DND-41 (cell line): ENCODE data around the gene TRIM22.

ENCODE experiments used
- ATAC-seq: fragments of 200-7000 bp; cut with Tn5 transposase; 3 replicates; pipeline ENCODE4 v1.9.1; 2021; ENCODE audit warnings: low read depth; ENCODE audit not compliant: insufficient read depth
- DNase-seq: peaks from one replicate; pipeline ENCODE4 v3.0.0-alpha.2; 2020
- H2AFZ ChIP-seq: 2 replicates; pipeline ENCODE4 v1.6.0; 2012; ENCODE audit warnings: low read depth, low read length
- H3K27ac ChIP-seq: 2 replicates; pipeline ENCODE4 v1.5.1; 2012; ENCODE audit warnings: low read length, inconsistent platforms
- H3K27me3 ChIP-seq: fragments of 200-600 bp; sonication (generic); 2 replicates; pipeline ENCODE4 v1.6.0; 2012; ENCODE audit warnings: low read length, mild to moderate bottlenecking, inconsistent platforms; ENCODE audit not compliant: insufficient read depth, poor library complexity
- H3K36me3 ChIP-seq: 2 replicates; pipeline ENCODE4 v1.5.1; 2012; ENCODE audit warnings: low read length, inconsistent platforms; ENCODE audit not compliant: insufficient read depth
- H3K4me1 ChIP-seq: 2 replicates; pipeline ENCODE4 v1.5.1; 2012; ENCODE audit warnings: mild to moderate bottlenecking, low read length; ENCODE audit not compliant: insufficient read depth
- H3K4me2 ChIP-seq: 2 replicates; pipeline ENCODE4 v1.6.0; 2012; ENCODE audit warnings: mild to moderate bottlenecking, moderate library complexity, low read length, inconsistent platforms; ENCODE audit not compliant: insufficient read depth
- H3K4me3 ChIP-seq, 2 experiments: fragments of 200-600 bp in 1 of 2; shearing (Covaris generic) in 1 of 2; 2 replicates each; pipeline ENCODE4 v1.5.1; 2012 to 2016; ENCODE audit warnings: inconsistent platforms in 2 of 2, low read length in 2 of 2, mild to moderate bottlenecking in 2 of 2, low read depth in 1 of 2, moderate library complexity in 1 of 2
- H3K79me2 ChIP-seq: 2 replicates; pipeline ENCODE4 v1.6.0; 2012; ENCODE audit warnings: low read length, inconsistent platforms; ENCODE audit not compliant: insufficient read depth
- H3K9ac ChIP-seq: 2 replicates; pipeline ENCODE4 v1.6.0; 2012; ENCODE audit warnings: low read depth, mild to moderate bottlenecking, inconsistent platforms, low read length, moderate library complexity
- H3K9me3 ChIP-seq: 2 replicates; pipeline ENCODE4 v1.5.1; 2012; ENCODE audit warnings: low read length, moderate library complexity, mild to moderate bottlenecking, inconsistent platforms; ENCODE audit not compliant: insufficient read depth, severe bottlenecking
- H4K20me1 ChIP-seq: 2 replicates; pipeline ENCODE4 v1.6.0; 2012; ENCODE audit warnings: low read length; ENCODE audit not compliant: insufficient read depth
- CTCF ChIP-seq: IDR thresholded peaks from 2 replicates; pipeline ENCODE4 v1.5.1; 2012; ENCODE audit warnings: borderline replicate concordance, low read length, moderate library complexity, mild to moderate bottlenecking; ENCODE audit not compliant: poor library complexity, severe bottlenecking; ENCODE audit errors: extremely low read depth
- EZH2 ChIP-seq: IDR thresholded peaks from 3 replicates; pipeline ENCODE4 v1.6.1; 2012; ENCODE audit warnings: borderline replicate concordance, low read depth, mild to moderate bottlenecking, moderate library complexity, low read length, inconsistent platforms; ENCODE audit not compliant: severe bottlenecking

The TRIM22 gene

GRCh38 chr11:5701055-5701577 lies 11.5 kb downstream of the TRIM22 start:
- Histone ChIP-seq H3K4me1 (no peaks in the 10 kb centered on the region), H3K9me3 (no peaks in the 10 kb centered on the region), H3K27me3 (no peaks in the 10 kb centered on the region), H3K4me3 (no peak overlapping the region), H3K79me2 (no peaks in the 10 kb centered on the region), H3K9ac (no peak overlapping the region), H3K4me2 (no peak overlapping the region), H2AFZ (no peak overlapping the region), H4K20me1 (no peaks in the 10 kb centered on the region; the same call in 1 of the 2 replicates), H3K36me3 (peaks cover 46% of the 10 kb centered on the region), H3K27ac (no peak overlapping the region)
- DNase-seq (no peak), ATAC-seq (no peak)
- TF ChIP-seq CTCF (no peak), EZH2 (no peak)

- H3K4me2 ChIP-seq = no peak overlapping the region
- peaks cover 39% of the 10 kb centered on the region; the same call in 1 of the 2 replicates for H3K36me3 ChIP-seq
- ATAC-seq (no peak), DNase-seq (no peak)
- H3K4me1 ChIP-seq = no peaks in the 10 kb centered on the region
- no peaks in the 10 kb centered on the region for H3K79me2 ChIP-seq
- H3K9me3 ChIP-seq = no peaks in the 10 kb centered on the region
- no peak overlapping the region for H3K4me3 ChIP-seq
- no peaks in the 10 kb centered on the region for H4K20me1 ChIP-seq
- TF ChIP-seq EZH2 (no peak), CTCF (no peak)
- H3K27ac ChIP-seq = no peak overlapping the region
- H3K27me3 ChIP-seq = no peaks in the 10 kb centered on the region
- H3K9ac ChIP-seq = no peak overlapping the region
- no peak overlapping the region for H2AFZ ChIP-seq
Measured at GRCh38 chr11:5703741-5704536, 14.3 kb downstream of the TRIM22 start.

DNA sequence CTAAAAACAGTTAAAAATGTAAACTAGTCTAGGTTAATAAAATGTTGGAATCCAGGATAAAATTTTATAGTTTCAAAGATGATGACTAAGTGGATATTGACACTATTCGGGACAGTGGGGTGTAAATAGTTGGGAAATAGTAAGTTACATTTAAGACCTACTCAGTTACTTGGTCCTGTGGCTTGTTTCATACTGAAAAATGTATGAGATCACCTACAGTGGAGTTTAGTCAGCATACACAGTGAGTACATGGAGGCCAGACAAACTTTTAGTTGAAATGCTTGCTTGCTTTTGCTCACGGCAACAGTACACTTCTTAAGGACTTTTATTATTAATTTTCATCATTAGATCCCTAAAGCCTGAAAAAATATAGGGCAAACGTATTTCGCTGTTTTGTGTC lies 16.1 kb downstream of the TRIM22 start:
- Histone ChIP-seq H3K4me2 (no peak overlapping the region), H3K4me1 (no peaks in the 10 kb centered on the region), H3K4me3 (no peak overlapping the region), H3K27ac (no peak overlapping the region), H3K9ac (no peak overlapping the region), H3K9me3 (no peaks in the 10 kb centered on the region), H3K79me2 (no peaks in the 10 kb centered on the region), H2AFZ (no peak overlapping the region), H3K36me3 (peaks cover 42% of the 10 kb centered on the region; the same call in 1 of the 2 replicates), H4K20me1 (no peaks in the 10 kb centered on the region), H3K27me3 (no peaks in the 10 kb centered on the region)
- TF ChIP-seq CTCF (no peak), EZH2 (no peak)
- no peak for ATAC-seq
- no peak for DNase-seq
